Type B pancreatic cell (in vitro differentiated cells): ENCODE measurements around the gene CCDC158. TPM values are rescaled to one million over a fixed set of nuclear protein-coding genes. Genes with fewer than 3 reads are reported as not detected.
A peak's percentile ranks its signal among the peaks of the same experiment; 100 is the strongest.

Experiments
- DNase-seq: peaks from one replicate; pipeline ENCODE4 v3.0.0; 2021; ENCODE audit warnings: mixed read lengths; ENCODE audit not compliant: unreplicated experiment; ENCODE audit errors: extremely low spot score
- H3K27ac Mint-ChIP-seq: 2 replicates; pipeline ENCODE4 v1.8.0; 2021; ENCODE audit warnings: mild to moderate bottlenecking, mixed read lengths
- H3K27me3 Mint-ChIP-seq: 2 replicates; pipeline ENCODE4 v1.8.0; 2021; ENCODE audit warnings: mixed read lengths
- H3K36me3 Mint-ChIP-seq: 2 replicates; pipeline ENCODE4 v1.8.0; 2021; ENCODE audit warnings: mixed read lengths
- H3K4me1 Mint-ChIP-seq: one replicate; pipeline ENCODE4 v1.8.0; 2021; ENCODE audit warnings: mixed read lengths; ENCODE audit not compliant: unreplicated experiment
- H3K4me3 Mint-ChIP-seq: 2 replicates; pipeline ENCODE4 v1.8.0; 2021; ENCODE audit warnings: mild to moderate bottlenecking, mixed read lengths
- H3K9me3 Mint-ChIP-seq: 2 replicates; pipeline ENCODE4 v1.8.0; 2021; ENCODE audit warnings: mixed read lengths
- total RNA-seq: library from RNA; stranded (reverse); gene quantifications from 2 replicates; pipeline ENCODE4 v1.2.1, GENCODE V29; 2021; ENCODE audit warnings: low replicate concordance
- TF ChIP-seq, protein P1 (sequence below): fragments of 200-600 bp; sonication (generic); conservative IDR thresholded peaks from 2 replicates; pipeline ENCODE4 v1.5.0; 2021; ENCODE audit warnings: antibody characterized with exemption, mild to moderate bottlenecking

Gene CCDC158
- total RNA-seq, 1 donor from 2014 or later: not detected

DNA sequence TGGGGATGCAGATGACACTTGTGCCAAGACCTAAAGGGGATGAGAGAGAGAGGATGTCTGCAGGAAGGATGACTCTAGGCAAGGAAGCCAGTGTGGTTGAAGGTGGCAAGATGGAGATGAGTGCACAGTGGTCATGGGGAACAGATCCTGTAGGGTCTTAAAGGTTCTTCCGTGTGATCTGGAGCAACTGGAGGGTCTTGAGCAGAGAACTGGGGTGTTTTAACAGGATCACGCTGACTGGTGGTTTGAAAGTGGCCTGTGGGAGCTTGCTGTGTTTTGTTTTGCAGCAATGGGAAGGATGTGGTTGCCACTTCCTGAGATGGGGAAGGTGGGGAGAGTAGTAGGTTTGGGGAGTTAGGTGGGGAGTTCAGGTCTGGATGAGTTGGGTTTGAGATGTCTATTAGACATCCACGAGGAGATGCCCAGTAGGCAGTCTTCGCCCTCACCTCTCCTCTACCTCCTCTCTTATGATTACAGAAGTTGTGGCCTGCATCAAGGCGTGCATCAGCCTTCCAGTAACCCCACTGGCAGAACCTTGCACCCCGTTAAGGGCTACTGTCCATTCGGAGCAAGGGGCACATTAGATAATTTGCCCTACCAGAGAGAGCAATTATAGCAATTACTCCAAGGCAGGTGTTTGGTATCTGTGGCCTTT is 115.8 kb downstream of the CCDC158 start:
- Mint-ChIP-seq H3K36me3 (peaks cover 6% of the 10 kb centered on the region), H3K4me1 (peaks cover 14% of the 10 kb centered on the region), H3K4me3 (peak overlapping the region; percentile 92), H3K27me3 (peaks cover 4% of the 10 kb centered on the region), H3K27ac (peak overlapping the region; percentile 39), H3K9me3 (no peaks in the 10 kb centered on the region)
- TF ChIP-seq, protein P1, sequence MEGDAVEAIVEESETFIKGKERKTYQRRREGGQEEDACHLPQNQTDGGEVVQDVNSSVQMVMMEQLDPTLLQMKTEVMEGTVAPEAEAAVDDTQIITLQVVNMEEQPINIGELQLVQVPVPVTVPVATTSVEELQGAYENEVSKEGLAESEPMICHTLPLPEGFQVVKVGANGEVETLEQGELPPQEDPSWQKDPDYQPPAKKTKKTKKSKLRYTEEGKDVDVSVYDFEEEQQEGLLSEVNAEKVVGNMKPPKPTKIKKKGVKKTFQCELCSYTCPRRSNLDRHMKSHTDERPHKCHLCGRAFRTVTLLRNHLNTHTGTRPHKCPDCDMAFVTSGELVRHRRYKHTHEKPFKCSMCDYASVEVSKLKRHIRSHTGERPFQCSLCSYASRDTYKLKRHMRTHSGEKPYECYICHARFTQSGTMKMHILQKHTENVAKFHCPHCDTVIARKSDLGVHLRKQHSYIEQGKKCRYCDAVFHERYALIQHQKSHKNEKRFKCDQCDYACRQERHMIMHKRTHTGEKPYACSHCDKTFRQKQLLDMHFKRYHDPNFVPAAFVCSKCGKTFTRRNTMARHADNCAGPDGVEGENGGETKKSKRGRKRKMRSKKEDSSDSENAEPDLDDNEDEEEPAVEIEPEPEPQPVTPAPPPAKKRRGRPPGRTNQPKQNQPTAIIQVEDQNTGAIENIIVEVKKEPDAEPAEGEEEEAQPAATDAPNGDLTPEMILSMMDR: no peak
- no peak for DNase-seq

DNA sequence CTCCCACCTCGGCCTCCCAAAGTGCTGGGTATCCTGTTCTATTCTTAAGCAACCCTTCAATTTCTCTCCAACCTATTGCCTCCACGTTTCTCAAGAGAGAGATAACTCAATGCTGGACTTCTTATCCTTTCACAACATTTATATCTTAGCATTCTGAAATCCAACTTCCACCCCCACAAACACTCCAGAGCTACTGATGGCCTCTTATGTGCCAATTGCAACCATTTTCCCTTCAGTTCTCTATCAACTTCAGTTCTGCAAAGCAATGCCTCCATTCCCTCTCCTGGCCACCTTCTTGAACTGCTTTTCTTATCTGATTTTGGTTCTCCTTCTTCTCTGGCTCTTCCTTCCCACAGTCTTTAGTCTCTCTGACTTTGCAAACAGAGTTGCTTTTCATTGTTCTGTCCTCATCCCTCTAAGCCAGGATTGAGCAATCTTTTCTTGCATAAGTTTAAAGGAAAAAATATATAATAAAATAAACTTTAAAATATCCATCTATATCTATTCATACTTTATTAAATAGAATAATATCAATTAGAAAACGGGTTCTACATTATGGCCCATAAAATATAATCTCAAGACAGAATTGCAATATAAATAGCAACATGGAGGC is 118.0 kb downstream of the CCDC158 start:
- peaks cover 9% of the 10 kb centered on the region for H3K4me1 Mint-ChIP-seq
- DNase-seq: no peak
- peaks cover 4% of the 10 kb centered on the region for H3K36me3 Mint-ChIP-seq
- TF ChIP-seq, protein P1: no peak
- H3K27me3 Mint-ChIP-seq: peaks cover 4% of the 10 kb centered on the region
- no peak overlapping the region for H3K27ac Mint-ChIP-seq
- no peaks in the 10 kb centered on the region for H3K9me3 Mint-ChIP-seq
- no peak overlapping the region for H3K4me3 Mint-ChIP-seq

DNA sequence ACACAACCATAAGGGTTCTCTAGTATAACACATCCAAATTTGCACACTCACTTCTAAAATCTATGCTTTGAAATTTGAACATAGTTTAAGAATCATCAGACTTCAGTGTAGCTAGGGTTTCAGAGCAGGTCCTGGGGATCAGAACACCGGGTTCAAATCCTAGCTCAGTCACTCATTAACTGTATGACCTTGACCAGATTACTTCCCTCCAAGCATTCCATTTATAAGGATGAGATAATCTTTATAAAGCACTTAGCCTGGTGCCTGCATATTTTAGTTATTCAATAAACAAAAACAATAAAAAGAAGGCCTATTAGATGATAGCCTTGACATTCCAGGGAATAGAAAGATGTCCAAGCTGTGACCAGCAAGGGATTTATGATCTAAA is 119.2 kb downstream of the CCDC158 start:
- peak overlapping the region; percentile 79 for H3K27ac Mint-ChIP-seq
- H3K4me1 Mint-ChIP-seq: peaks cover 9% of the 10 kb centered on the region
- H3K9me3 Mint-ChIP-seq: no peaks in the 10 kb centered on the region
- peaks cover 4% of the 10 kb centered on the region for H3K27me3 Mint-ChIP-seq
- H3K4me3 Mint-ChIP-seq: no peak overlapping the region
- peaks cover 4% of the 10 kb centered on the region for H3K36me3 Mint-ChIP-seq
- TF ChIP-seq, protein P1: no peak
- DNase-seq: no peak

DNA sequence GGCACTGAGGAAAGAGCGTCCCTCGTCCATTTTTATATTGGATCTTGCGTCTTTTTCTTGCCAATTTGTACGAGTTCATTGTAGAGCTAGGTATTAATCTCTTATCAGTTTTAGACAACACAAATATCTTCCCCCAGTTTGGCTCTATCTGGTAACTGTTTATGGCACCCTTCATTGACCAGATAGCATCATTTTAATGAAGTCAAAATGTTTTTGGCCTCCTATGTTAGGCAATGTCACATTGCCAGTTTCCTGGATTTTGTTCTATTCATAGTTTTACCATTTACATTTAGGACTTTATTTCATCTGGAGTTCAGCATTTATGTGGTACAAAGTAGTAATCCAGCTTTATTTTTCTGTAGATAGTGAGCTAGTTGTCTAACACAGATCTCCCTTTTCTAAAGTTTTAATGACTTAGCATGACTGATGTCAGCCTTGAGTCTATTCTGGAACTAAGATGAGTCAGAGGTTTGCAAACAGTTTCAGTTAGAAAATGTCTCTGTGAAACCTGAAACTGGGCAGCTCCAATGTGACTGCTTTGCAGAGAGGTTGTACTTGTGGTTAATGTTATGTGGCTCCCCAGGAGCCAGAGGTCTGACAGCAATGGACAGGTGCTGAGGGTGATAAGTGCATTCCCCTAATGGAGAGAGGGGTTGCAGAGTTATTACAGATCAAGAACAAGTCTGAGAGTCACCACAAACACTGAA is 119.7 kb downstream of the CCDC158 start:
- no peak overlapping the region for H3K4me3 Mint-ChIP-seq
- H3K27ac Mint-ChIP-seq: peak overlapping the region; percentile 79
- no peak for DNase-seq
- H3K4me1 Mint-ChIP-seq: peaks cover 9% of the 10 kb centered on the region
- peaks cover 4% of the 10 kb centered on the region for H3K9me3 Mint-ChIP-seq
- peaks cover 4% of the 10 kb centered on the region for H3K27me3 Mint-ChIP-seq
- peaks cover 4% of the 10 kb centered on the region for H3K36me3 Mint-ChIP-seq
- TF ChIP-seq, protein P1: no peak

DNA sequence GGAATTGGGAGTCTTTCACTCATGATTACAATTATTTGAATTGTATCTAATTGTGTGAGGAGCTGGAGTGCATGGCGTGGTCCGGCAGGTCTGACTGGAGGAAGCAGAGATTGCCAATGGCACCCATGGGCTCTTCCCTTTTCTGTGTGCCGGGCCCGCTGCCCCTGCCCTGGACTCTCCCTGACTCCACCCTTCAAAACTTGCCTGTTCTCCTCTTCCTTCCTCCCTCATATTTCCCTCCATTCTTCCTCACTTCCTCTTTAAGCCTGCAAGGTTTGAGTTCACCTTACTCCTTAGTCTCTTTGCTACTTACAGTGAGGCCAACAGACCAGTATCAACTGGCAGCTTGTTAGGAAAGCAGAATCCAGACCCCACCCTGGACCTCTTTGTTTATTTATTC is 120.9 kb downstream of the CCDC158 start:
- peaks cover 4% of the 10 kb centered on the region for H3K36me3 Mint-ChIP-seq

More for the DNA sequence above, 120.9 kb downstream of the CCDC158 start:
- TF ChIP-seq, protein P1: no peak
- Mint-ChIP-seq H3K4me3 (no peak overlapping the region), H3K27me3 (peaks cover 2% of the 10 kb centered on the region), H3K4me1 (peaks cover 9% of the 10 kb centered on the region), H3K27ac (no peak overlapping the region), H3K9me3 (peaks cover 10% of the 10 kb centered on the region)
- no peak for DNase-seq
